PC-3 (cell line): ENCODE measurements around the gene RHOBTB1.

ENCODE experiments used
- EZH2 ChIP-seq: fragments of 300-600 bp; sonication (generic); IDR thresholded peaks from one replicate; pipeline ENCODE4 v1.6.1; 2017; ENCODE audit warnings: antibody characterized with exemption, mild to moderate bottlenecking, low read length; ENCODE audit not compliant: unreplicated experiment
- EZH2phosphoT487 ChIP-seq: fragments of 300-600 bp; sonication (generic); IDR thresholded peaks from 2 replicates; pipeline ENCODE4 v1.6.1; 2018; ENCODE audit warnings: mild to moderate bottlenecking, antibody characterized with exemption, low read length, borderline replicate concordance
- TF ChIP-seq, protein P1 (sequence below): fragments of 300-600 bp; sonication (generic); conservative IDR thresholded peaks from 2 replicates; pipeline ENCODE4 v1.5.1; 2017; ENCODE audit warnings: antibody characterized with exemption, low read depth, mild to moderate bottlenecking, low read length

DNA sequence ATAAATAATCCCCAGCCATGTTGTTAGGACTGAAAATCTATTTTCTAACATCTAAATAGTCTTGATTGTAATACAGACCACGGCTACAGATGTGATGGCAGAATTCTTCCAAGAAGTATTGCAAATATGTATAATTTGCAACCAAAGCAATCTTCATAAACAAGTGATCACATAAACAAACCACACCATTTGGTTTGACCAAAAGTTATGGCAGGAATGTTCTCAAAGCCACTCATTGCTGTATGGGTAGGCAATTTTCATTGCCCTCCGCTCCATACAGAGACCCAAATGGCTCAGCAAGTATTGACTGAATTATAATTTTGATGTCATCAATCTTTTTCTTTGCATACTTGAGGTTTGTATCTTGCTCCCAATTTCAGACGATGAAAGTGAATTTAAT is 19.0 kb upstream of the RHOBTB1 start:
- TF ChIP-seq EZH2 = no peak
- TF ChIP-seq, protein P1, sequence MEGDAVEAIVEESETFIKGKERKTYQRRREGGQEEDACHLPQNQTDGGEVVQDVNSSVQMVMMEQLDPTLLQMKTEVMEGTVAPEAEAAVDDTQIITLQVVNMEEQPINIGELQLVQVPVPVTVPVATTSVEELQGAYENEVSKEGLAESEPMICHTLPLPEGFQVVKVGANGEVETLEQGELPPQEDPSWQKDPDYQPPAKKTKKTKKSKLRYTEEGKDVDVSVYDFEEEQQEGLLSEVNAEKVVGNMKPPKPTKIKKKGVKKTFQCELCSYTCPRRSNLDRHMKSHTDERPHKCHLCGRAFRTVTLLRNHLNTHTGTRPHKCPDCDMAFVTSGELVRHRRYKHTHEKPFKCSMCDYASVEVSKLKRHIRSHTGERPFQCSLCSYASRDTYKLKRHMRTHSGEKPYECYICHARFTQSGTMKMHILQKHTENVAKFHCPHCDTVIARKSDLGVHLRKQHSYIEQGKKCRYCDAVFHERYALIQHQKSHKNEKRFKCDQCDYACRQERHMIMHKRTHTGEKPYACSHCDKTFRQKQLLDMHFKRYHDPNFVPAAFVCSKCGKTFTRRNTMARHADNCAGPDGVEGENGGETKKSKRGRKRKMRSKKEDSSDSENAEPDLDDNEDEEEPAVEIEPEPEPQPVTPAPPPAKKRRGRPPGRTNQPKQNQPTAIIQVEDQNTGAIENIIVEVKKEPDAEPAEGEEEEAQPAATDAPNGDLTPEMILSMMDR = no peak
- TF ChIP-seq EZH2phosphoT487 = no peak
